Coronary artery (tissue), 2 donors: ENCODE results near the gene ZNF778.

ENCODE experiments used
- DNase-seq: peaks from one replicate; pipeline ENCODE4 v3.0.0-alpha.2; 2017; ENCODE audit warnings: low spot score
- H3K27ac ChIP-seq, 2 donors: fragments of 200-600 bp; sonication (generic); one replicate each; pipeline ENCODE4 v1.5.1; 2016 to 2019
- H3K4me3 ChIP-seq: fragments of 200-600 bp; sonication (generic); 2 replicates; pipeline ENCODE4 v1.5.1; 2016; ENCODE audit warnings: mild to moderate bottlenecking, moderate library complexity
- TF ChIP-seq, protein P1 (sequence below): fragments of 200-600 bp; sonication (generic); IDR thresholded peaks from one replicate; pipeline ENCODE4 v1.5.1; 2019; ENCODE audit warnings: antibody characterized with exemption

The ZNF778 gene

DNA sequence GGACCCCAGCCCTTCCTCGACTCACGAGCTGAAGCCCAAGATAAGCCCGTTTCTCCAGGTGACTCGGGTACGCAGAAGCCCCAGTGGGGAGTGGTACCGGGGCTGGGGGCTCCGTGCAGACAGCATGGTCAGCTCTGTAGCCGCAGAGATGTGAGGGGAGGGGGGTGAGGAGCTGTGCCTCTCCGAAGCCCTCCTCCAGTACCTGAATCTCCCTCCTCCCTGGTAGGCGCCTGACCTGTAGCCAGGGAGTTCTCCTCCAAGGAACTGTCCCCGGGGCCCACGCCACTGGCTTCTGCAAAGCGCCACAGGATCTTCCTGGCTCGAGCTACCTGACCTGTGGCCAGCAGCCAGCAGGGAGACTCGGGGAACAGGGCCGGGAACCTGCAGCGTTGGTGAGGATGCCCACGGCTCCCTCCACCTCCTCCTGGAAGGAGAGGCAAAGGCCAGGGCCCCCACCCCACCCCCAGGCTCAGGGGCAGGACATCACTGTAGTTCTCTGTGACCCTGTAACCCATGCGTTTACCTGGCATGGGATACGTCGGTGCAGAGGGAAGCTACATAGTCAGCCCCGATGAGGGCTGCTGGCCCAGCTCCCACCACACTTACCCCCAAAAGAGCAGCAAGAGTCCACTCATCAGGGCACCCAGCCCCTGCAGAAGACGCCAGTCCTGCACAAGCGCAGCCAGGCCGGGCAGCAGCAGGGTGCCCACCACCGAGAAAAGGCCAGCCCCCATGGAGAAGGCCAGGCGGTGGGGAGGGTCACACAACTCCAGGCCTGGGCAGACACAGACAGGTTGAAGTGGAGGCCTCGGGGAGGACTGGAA is 18.9 kb upstream of the ZNF778 start:
- Histone ChIP-seq H3K27ac (no peak overlapping the region), H3K4me3 (no peak overlapping the region)
- DNase-seq = no peak
- TF ChIP-seq, protein P1, sequence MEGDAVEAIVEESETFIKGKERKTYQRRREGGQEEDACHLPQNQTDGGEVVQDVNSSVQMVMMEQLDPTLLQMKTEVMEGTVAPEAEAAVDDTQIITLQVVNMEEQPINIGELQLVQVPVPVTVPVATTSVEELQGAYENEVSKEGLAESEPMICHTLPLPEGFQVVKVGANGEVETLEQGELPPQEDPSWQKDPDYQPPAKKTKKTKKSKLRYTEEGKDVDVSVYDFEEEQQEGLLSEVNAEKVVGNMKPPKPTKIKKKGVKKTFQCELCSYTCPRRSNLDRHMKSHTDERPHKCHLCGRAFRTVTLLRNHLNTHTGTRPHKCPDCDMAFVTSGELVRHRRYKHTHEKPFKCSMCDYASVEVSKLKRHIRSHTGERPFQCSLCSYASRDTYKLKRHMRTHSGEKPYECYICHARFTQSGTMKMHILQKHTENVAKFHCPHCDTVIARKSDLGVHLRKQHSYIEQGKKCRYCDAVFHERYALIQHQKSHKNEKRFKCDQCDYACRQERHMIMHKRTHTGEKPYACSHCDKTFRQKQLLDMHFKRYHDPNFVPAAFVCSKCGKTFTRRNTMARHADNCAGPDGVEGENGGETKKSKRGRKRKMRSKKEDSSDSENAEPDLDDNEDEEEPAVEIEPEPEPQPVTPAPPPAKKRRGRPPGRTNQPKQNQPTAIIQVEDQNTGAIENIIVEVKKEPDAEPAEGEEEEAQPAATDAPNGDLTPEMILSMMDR = no peak

DNA sequence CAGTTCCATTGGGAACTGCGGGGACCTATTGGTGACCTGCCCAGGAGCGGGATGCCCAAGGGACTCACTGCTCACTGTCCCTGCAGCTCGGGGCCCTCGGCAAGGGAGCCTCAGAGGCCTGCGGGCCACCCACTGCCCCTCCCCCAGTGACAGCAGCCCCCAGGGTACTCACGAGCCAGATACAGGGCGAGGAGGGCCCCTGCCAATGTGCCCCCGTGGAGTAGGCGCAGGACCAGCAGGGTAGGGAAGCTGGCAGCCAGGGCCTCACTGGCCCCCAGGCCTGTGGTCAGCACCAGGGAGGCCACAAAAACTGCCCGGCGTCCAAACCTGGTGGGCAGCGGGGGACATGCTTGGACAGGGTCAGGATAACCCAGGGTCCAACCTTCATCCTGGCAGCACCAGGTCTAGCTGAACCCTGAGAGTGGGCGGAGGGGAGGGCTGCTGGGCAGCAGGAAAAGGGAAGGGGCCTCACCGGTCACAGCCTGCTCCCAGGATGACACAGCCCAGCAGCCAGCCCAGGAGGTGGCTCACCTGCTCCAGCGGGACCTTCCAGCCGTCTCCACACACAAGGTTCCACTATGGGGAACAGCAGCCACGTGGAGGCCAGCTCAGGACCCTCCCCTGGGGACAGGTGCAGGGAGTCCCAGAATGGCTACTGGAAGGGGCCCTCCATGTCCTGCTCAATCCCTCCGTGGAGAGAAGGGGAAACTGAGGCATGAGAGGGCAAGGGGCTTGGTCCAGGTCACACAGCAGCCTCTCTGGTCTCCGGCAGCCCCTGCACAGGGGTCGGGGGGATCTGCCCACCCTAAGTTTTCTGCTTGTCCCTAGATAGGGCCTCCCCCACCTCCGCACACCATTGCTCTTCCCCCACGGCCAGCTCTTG is 18.0 kb upstream of the ZNF778 start:
- H3K27ac ChIP-seq = no peak overlapping the region
- H3K4me3 ChIP-seq = no peak overlapping the region
- DNase-seq = no peak
- TF ChIP-seq, protein P1 = no peak

DNA sequence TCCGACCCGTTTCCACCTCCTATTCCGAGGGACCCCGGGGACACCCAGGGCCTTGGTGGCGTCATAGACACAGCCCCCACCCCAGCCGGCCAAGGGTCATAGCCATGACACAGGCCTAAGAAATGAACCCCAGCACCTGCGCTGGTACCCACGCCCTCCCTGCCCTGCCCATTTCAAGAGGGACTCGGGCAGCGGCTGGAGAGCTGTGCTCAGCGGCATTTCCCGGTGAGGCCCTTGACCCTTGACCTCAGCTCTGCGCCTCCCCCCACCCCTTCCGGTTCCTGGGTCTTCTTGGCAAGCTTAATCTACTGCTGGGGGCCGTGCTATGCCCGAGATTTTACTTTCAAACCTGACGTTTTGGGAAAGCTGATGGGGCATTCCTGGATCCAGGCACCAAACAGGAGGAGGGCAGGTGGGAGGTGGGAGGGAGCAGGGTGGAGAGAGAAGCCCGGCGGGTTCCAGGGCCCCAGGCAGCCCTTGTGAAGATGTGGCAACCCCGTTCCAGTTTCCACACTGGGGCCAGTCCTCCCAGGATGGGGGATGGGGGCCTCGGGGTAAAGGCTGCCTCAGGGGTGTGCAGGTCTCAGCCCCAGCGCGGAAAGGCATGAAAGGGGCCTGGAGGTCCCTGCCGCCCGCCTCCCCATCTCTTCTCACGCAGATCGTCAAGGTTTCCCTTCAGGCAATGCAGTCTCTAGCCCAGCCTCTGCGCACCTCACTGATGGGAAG is 17.2 kb upstream of the ZNF778 start, which contains the start of gene SLC22A31:
SLC22A31 (minus strand) TSS at position 414 of the 726 bp plus-strand sequence; CDS start at position 378, 36 bp downstream.
- TF ChIP-seq, protein P1 = no peak
- no peak for DNase-seq
- H3K27ac ChIP-seq = no peak within 1 kb of the TSS
- peak within 1 kb of the TSS; percentile 65 for H3K4me3 ChIP-seq

GRCh38 chr16:89200850-89201411 is 16.6 kb upstream of the ZNF778 start:
- H3K4me3 ChIP-seq = peak overlapping the region; percentile 65
- no peak for DNase-seq
- TF ChIP-seq, protein P1 = no peak
- H3K27ac ChIP-seq = no peak overlapping the region

DNA sequence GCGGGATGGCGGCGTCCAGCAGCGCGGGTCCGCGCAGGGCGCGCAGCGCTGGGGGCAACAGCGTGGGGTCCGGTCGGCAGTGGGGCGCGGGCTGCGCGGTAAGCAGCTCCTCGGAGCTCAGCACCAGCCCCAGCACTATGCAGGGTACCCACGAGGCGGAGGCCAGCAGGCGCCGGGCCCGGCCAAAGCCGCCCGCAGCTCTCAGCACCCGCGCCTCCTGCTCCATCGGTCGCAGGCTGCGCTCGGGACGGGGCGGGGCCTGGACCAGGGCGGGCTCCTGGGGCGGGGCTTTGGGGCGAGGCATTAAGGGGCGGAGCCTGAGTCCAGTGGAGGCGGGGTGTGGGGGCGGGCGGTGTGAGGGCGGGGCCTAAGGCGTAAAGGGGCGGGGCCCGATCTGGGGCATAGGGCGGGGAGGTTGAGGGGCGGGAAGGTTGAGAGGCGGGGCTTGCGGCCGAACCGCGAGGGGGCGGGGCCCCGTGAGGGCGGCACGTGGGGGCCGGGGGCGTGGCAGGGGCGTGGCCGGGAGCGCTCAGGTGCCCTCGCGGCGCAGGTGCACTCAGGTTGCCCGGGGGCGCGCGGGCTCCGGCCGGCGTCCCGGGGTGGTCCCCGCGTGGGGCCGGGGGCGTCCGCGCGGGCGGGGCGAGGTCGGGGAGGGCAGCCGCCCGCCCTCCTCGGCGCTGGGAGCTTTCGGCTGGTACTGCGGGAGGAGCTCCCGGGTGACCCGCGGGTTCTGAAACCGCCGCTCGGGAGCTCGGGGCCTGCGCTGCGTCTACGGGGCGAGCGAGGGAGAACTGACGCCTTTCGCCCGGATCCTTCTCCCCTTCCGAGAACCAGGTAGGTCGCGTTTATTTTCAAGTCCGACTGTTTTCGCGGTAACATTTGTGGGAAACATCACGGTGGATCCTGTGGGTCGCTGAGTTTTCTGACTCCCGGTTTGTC is 15.8 kb upstream of the ZNF778 start:
- Histone ChIP-seq H3K27ac (no peak overlapping the region), H3K4me3 (peak overlapping the region; percentile 65)
- no peak for DNase-seq
- TF ChIP-seq, protein P1 = no peak
